WI38 (cell line): ENCODE measurements around the gene PIAS4.

Experiments
- H3K4me3 ChIP-seq: 2 replicates; pipeline ENCODE4 v1.5.1; 2011; ENCODE audit warnings: low read depth, mild to moderate bottlenecking, control low read depth, low read length
- CTCF ChIP-seq: IDR thresholded peaks from 2 replicates; pipeline ENCODE4 v1.5.1; 2012; ENCODE audit warnings: low read depth, mild to moderate bottlenecking, control low read depth, low read length

The PIAS4 gene

GRCh38 chr19:4077800-4078684 lies 70.5 kb downstream of the PIAS4 start:
- TF ChIP-seq CTCF = no peak
- peak overlapping the region; percentile 55 for H3K4me3 ChIP-seq

GRCh38 chr19:4080473-4080872 lies 72.9 kb downstream of the PIAS4 start:
- no peak overlapping the region for H3K4me3 ChIP-seq
- TF ChIP-seq CTCF = no peak

- no peak for TF ChIP-seq CTCF
- H3K4me3 ChIP-seq = no peak overlapping the region
These were observed 74.0 kb downstream of the PIAS4 start for GRCh38 chr19:4081441-4082129.

GRCh38 chr19:4082172-4082571 lies 74.6 kb downstream of the PIAS4 start:
- no peak for TF ChIP-seq CTCF
- H3K4me3 ChIP-seq = no peak overlapping the region

- TF ChIP-seq CTCF = no peak
- no peak overlapping the region for H3K4me3 ChIP-seq
These were observed 76.4 kb downstream of the PIAS4 start for GRCh38 chr19:4083677-4084546.

- TF ChIP-seq CTCF = no peak
These were observed 77.0 kb downstream of the PIAS4 start for GRCh38 chr19:4084547-4084877.

More at GRCh38 chr19:4084547-4084877, 77.0 kb downstream of the PIAS4 start:
- H3K4me3 ChIP-seq = no peak overlapping the region
